ENCODE measurements around the gene RASA3. TPM values are rescaled to one million over a fixed set of nuclear protein-coding genes. Genes with fewer than 3 reads are reported as not detected.

Gene RASA3
- total RNA-seq, 1 donor from 2014 or later, result 29.9 TPM

- peak; percentile 86 for DNase-seq (ENCODE audit: low spot score)
- Mint-ChIP-seq H3K9me3 (ENCODE audit: low read depth) (no peaks in the 10 kb centered on the region), H3K27ac (ENCODE audit: unreplicated experiment) (no peak overlapping the region), H3K36me3 (ENCODE audit: low read depth) (peaks cover 19% of the 10 kb centered on the region), H3K27me3 (ENCODE audit: low read depth) (no peaks in the 10 kb centered on the region), H3K4me1 (ENCODE audit: low read depth) (no peaks in the 10 kb centered on the region), H3K4me3 (ENCODE audit: unreplicated experiment) (no peak overlapping the region)
- peak; percentile 75 for TF ChIP-seq CTCF (IDR thresholded peaks at IDR 0.05)
These were observed 181.0 kb downstream of the RASA3 start for GRCh38 chr13:113951246-113951999.

GRCh38 chr13:113950451-113951245, 181.8 kb downstream of the RASA3 start:
- Mint-ChIP-seq H3K27me3 (ENCODE audit: low read depth) (no peaks in the 10 kb centered on the region), H3K9me3 (ENCODE audit: low read depth) (no peaks in the 10 kb centered on the region), H3K27ac (ENCODE audit: unreplicated experiment) (no peak overlapping the region), H3K4me3 (ENCODE audit: unreplicated experiment) (no peak overlapping the region), H3K36me3 (ENCODE audit: low read depth) (peaks cover 11% of the 10 kb centered on the region), H3K4me1 (ENCODE audit: low read depth) (no peaks in the 10 kb centered on the region)
- no peak for TF ChIP-seq CTCF (IDR thresholded peaks at IDR 0.05)
- DNase-seq (ENCODE audit: low spot score), result peak; percentile 75

- Mint-ChIP-seq H3K4me3 (ENCODE audit: unreplicated experiment) (no peak overlapping the region), H3K36me3 (ENCODE audit: low read depth) (peaks cover 3% of the 10 kb centered on the region), H3K27ac (ENCODE audit: unreplicated experiment) (no peak overlapping the region), H3K27me3 (ENCODE audit: low read depth) (no peaks in the 10 kb centered on the region), H3K4me1 (ENCODE audit: low read depth) (no peaks in the 10 kb centered on the region), H3K9me3 (ENCODE audit: low read depth) (no peaks in the 10 kb centered on the region)
- DNase-seq (ENCODE audit: low spot score), result peak; percentile 59
- TF ChIP-seq CTCF (IDR thresholded peaks at IDR 0.05), result no peak
These were observed 182.9 kb downstream of the RASA3 start for GRCh38 chr13:113949546-113949945.

- Mint-ChIP-seq H3K4me1 (ENCODE audit: low read depth) (no peaks in the 10 kb centered on the region), H3K27ac (ENCODE audit: unreplicated experiment) (no peak overlapping the region), H3K4me3 (ENCODE audit: unreplicated experiment) (no peak overlapping the region), H3K36me3 (ENCODE audit: low read depth) (no peaks in the 10 kb centered on the region), H3K27me3 (ENCODE audit: low read depth) (no peaks in the 10 kb centered on the region), H3K9me3 (ENCODE audit: low read depth) (no peaks in the 10 kb centered on the region)
- no peak for TF ChIP-seq CTCF (IDR thresholded peaks at IDR 0.05)
- peak; percentile 25 for DNase-seq (ENCODE audit: low spot score)
These were observed 184.2 kb downstream of the RASA3 start for GRCh38 chr13:113948034-113948742.

Measured in chondrocyte (in vitro differentiated cells).